HAP-1 (cell line): ENCODE data around the gene SLC27A5.
A peak's percentile ranks its signal among the peaks of the same experiment; 100 is the strongest.

Experiments
- DNase-seq, 2 experiments: peaks; one replicate each; pipeline ENCODE4 v3.0.0-alpha.2; 2016 to 2020; ENCODE audit warnings: low spot score in 2 of 2
- H3K27me3 ChIP-seq: fragments of 250-450 bp; sonication (Bioruptor Pico); 2 replicates; pipeline ENCODE4 v1.5.1; 2020; ENCODE audit warnings: low read depth, mild to moderate bottlenecking, moderate library complexity
- H3K36me3 ChIP-seq: fragments of 250-450 bp; sonication (Bioruptor Pico); replicated peaks from 2 replicates; pipeline ENCODE4 v1.5.1; 2020; ENCODE audit warnings: mild to moderate bottlenecking
- H3K4me1 ChIP-seq: fragments of 250-450 bp; sonication (Bioruptor Pico); 2 replicates; pipeline ENCODE4 v1.5.1; 2020; ENCODE audit warnings: mild to moderate bottlenecking
- H3K4me3 ChIP-seq: fragments of 250-450 bp; sonication (Bioruptor Pico); 2 replicates; pipeline ENCODE4 v1.5.1; 2020; ENCODE audit warnings: mild to moderate bottlenecking, moderate library complexity
- H3K9me3 ChIP-seq: fragments of 250-450 bp; sonication (Bioruptor Pico); 2 replicates; pipeline ENCODE4 v1.5.1; 2020; ENCODE audit warnings: mild to moderate bottlenecking, moderate library complexity
- in situ Hi-C: fragments of 300-500 bp; cut with MboI; formaldehyde crosslinking; loops from 3 replicates; pipeline ENCODE4 v1.14.3; 2020; ENCODE audit warnings: low sequenced_read_pairs, inconsistent platforms, mixed read lengths

Gene SLC27A5

GRCh38 chr19:58511353-58512208, at the start of gene SLC27A5:
Gene SLC27A5, minus strand, starts transcription at chr19:58511992. Its CDS starts 37 bp downstream, at chr19:58511955.
- DNase-seq = no peak
- in situ Hi-C loops = no loop called here
- no peaks in the 10 kb centered on the region; the same call in 1 of the 2 replicates for H3K9me3 ChIP-seq

DNA sequence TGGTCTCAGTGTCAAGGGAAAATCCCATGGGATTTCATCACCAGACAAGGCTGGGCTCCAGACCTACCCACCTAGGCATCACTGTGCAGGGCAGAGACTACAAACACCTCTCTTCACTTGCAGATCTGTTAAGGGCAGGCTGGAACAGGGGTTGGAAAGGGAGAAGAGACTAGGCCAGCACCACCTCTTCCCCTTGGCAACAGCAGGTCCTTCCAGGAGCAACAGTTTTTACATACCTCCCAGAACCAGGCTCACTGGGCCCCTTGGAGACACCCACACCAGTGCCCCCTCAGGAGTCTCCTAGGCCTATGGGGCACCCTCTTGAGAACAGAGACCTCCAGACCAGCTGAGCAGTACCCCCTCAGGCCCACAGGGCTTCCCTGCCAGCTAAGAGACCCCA, 49.1 kb upstream of the SLC27A5 start:
- peaks cover 6% of the 10 kb centered on the region for H3K4me1 ChIP-seq
- in situ Hi-C loops = no loop called here
- H3K36me3 ChIP-seq = peaks cover 23% of the 10 kb centered on the region
- no peak for DNase-seq
- H3K4me3 ChIP-seq = no peak overlapping the region
- no peaks in the 10 kb centered on the region for H3K27me3 ChIP-seq
- no peaks in the 10 kb centered on the region for H3K9me3 ChIP-seq

More at GRCh38 chr19:58511353-58512208, at the start of gene SLC27A5:
- H3K4me3 ChIP-seq = no peak within 1 kb of the TSS
- peaks cover 9% of the 10 kb centered on the region for H3K4me1 ChIP-seq
- no peaks in the 10 kb centered on the region for H3K27me3 ChIP-seq
- peaks cover 16% of the 10 kb centered on the region for H3K36me3 ChIP-seq

- H3K4me1 ChIP-seq = peaks cover 9% of the 10 kb centered on the region
- no peak for DNase-seq
- no peaks in the 10 kb centered on the region for H3K9me3 ChIP-seq
- peak overlapping the region; percentile 92 for H3K4me3 ChIP-seq
- in situ Hi-C loops = no loop called here
- H3K36me3 ChIP-seq = peaks cover 27% of the 10 kb centered on the region
- H3K27me3 ChIP-seq = no peaks in the 10 kb centered on the region
Measured at GRCh38 chr19:58560007-58560887, 48.5 kb upstream of the SLC27A5 start.

DNA sequence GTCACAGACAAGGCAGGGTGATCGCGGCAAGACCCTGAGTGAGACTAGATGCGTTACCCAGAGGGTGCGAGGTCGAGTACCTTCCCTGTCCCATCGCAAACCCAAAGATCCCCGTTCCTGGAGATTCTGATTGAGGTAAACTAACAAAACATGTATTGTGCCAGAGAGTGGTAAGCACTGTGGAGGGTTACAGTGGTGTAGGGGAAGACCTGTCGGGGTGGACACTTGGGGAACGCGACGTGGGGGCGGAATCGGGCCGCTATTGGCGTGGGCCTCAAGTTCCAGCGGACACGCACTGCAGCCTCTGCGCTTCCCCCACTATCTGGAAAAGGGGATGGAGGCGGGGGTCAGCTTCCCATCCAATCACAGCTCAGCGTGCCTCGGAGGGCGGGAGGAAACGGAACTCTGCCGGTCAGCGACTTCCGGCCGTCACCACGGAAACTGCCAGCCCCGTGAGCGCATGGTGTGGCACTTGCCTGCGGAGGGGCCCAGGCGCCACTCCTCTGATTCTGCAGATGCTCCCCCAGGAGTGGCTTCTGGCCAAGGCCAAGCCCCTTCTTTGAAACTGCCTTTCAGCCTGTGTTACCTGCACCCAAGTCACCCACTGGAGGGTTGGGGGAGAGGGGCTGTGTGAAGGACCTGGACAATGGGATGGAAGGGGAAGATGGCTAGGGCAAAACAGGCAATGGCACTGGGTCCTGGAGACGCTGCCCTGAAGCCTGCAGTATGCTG, 47.6 kb upstream of the SLC27A5 start:
- H3K4me1 ChIP-seq = peaks cover 10% of the 10 kb centered on the region
- no peaks in the 10 kb centered on the region for H3K27me3 ChIP-seq
- in situ Hi-C loops = no loop called here
- H3K4me3 ChIP-seq = peak overlapping the region; percentile 92
- H3K9me3 ChIP-seq = no peaks in the 10 kb centered on the region
- peaks cover 28% of the 10 kb centered on the region for H3K36me3 ChIP-seq
- peak; percentile 86 to 96 for DNase-seq

DNA sequence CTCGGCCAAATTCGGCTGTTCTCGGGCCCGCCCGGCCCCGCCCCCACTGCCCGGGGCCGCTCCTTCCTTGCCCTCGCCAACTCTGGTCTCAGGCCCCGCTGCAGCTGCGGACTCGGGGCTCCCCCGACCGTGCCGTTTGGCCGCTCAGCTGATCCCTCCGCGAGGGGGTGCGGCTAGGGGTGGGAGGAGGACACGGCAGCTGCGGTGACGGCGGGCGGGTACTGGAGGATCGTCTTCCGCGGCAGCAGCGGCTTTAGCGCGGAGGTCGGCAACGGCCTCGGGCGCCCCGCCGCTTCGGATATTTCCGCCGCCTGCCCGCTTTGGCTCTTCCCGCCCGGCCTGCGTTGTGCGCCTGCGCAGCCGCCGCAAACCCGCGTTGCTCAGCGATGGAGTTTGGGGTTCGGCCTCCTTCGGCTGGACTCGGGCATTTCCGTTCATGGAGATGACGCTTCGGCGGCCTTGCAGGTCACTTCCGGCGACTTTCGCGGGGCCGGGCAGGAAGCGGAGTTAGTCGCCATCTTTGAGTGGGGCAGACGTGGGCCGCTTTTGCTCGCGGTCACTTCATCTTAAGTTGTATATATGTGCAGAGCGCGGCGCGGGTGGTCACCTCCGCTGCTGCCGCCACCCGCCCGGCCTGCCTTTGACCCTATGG, 47.0 kb upstream of the SLC27A5 start:
- Histone ChIP-seq H3K36me3 (peaks cover 28% of the 10 kb centered on the region), H3K4me3 (peak overlapping the region; percentile 92), H3K27me3 (no peaks in the 10 kb centered on the region), H3K4me1 (peaks cover 12% of the 10 kb centered on the region), H3K9me3 (no peaks in the 10 kb centered on the region)
- peak; percentile 94 to 100 for DNase-seq
- in situ Hi-C loops = no loop called here

- Histone ChIP-seq H3K4me3 (peak within 1 kb of the TSS; percentile 92), H3K36me3 (peaks cover 31% of the 10 kb centered on the region), H3K9me3 (no peaks in the 10 kb centered on the region), H3K4me1 (peaks cover 15% of the 10 kb centered on the region), H3K27me3 (no peaks in the 10 kb centered on the region)
- in situ Hi-C loops = no loop called here
- DNase-seq = peak in 1 of 2 experiments; percentile 77
Measured at GRCh38 chr19:58558066-58558622, 46.4 kb upstream of the SLC27A5 start, which contains the start of gene UBE2M. Gene UBE2M, minus strand, starts transcription at chr19:58558611. Its CDS starts 230 bp downstream, at chr19:58558381.

- in situ Hi-C loops = no loop called here
- H3K9me3 ChIP-seq = no peaks in the 10 kb centered on the region
- DNase-seq = peak in 1 of 2 experiments; percentile 13
- peaks cover 32% of the 10 kb centered on the region for H3K36me3 ChIP-seq
- H3K4me3 ChIP-seq = peak overlapping the region; percentile 92
- peaks cover 15% of the 10 kb centered on the region for H3K4me1 ChIP-seq
- H3K27me3 ChIP-seq = no peaks in the 10 kb centered on the region
Measured at GRCh38 chr19:58557221-58558065, 45.7 kb upstream of the SLC27A5 start.

- H3K4me3 ChIP-seq = peak overlapping the region; percentile 92
Measured at GRCh38 chr19:58556622-58557220, 44.9 kb upstream of the SLC27A5 start.

GRCh38 chr19:58555920-58556621, 44.3 kb upstream of the SLC27A5 start:
- in situ Hi-C loops = no loop called here
- DNase-seq = no peak
- Histone ChIP-seq H3K27me3 (no peaks in the 10 kb centered on the region), H3K9me3 (no peaks in the 10 kb centered on the region), H3K4me3 (no peak overlapping the region), H3K36me3 (peaks cover 40% of the 10 kb centered on the region), H3K4me1 (peaks cover 15% of the 10 kb centered on the region)

More at GRCh38 chr19:58556622-58557220, 44.9 kb upstream of the SLC27A5 start:
- Histone ChIP-seq H3K27me3 (no peaks in the 10 kb centered on the region), H3K36me3 (peaks cover 39% of the 10 kb centered on the region), H3K4me1 (peaks cover 15% of the 10 kb centered on the region), H3K9me3 (no peaks in the 10 kb centered on the region)
- no peak for DNase-seq
- in situ Hi-C loops = no loop called here

GRCh38 chr19:58555369-58555885, 43.6 kb upstream of the SLC27A5 start:
- Histone ChIP-seq H3K4me3 (peak overlapping the region; percentile 60), H3K4me1 (peaks cover 15% of the 10 kb centered on the region), H3K36me3 (peaks cover 46% of the 10 kb centered on the region), H3K27me3 (no peaks in the 10 kb centered on the region), H3K9me3 (no peaks in the 10 kb centered on the region)
- no peak for DNase-seq
- in situ Hi-C loops = no loop called here
